NT2/D1 (cell line): ENCODE data around the gene PRAME.

Source experiments
- SUZ12 ChIP-seq: IDR thresholded peaks from 2 replicates; pipeline ENCODE4 v1.6.1; 2011; ENCODE audit not compliant: insufficient read length, insufficient read depth; ENCODE audit errors: extremely low read depth
- YY1 ChIP-seq: IDR thresholded peaks from 2 replicates; pipeline ENCODE4 v1.6.1; 2011; ENCODE audit not compliant: insufficient read length, insufficient read depth
- ZNF274 ChIP-seq: IDR thresholded peaks from 2 replicates; pipeline ENCODE4 v1.6.1; 2011; ENCODE audit warnings: mild to moderate bottlenecking, low read depth, low read length

DNA sequence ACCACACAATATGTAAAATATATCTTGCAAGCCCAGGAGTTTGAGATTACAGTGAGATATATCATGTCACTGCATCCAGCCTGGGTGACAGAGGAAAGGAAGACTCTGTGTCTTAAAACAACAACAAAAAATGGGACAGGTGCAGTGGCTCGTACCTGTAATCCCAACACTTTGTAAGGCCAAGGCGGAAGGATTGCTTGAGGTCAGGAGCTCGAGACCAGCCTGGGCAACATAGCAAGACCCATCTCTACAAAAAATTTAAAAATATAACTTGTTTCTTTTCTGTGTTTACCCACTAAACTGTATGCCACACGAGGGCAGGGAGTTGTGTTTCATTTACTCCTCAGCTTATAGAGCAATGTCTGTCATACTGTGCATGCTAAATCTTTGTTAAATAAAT is 42.1 kb downstream of the PRAME start:
- TF ChIP-seq YY1: no peak
- no peak for TF ChIP-seq SUZ12
- no peak for TF ChIP-seq ZNF274
